Trophoblast cell (in vitro differentiated cells and primary cell): ENCODE results near the gene GPR173.

ENCODE experiments used
- DNase-seq, 2 donors: peaks; one replicate each; pipeline ENCODE4 v3.0.0-alpha.2; 2016
- H2AFZ ChIP-seq: 2 replicates; pipeline ENCODE4 v1.6.1; 2013; ENCODE audit warnings: low read length, moderate library complexity, mild to moderate bottlenecking; ENCODE audit not compliant: insufficient read depth, poor library complexity
- H2AK5ac ChIP-seq: 2 replicates; pipeline ENCODE4 v1.6.1; 2013; ENCODE audit warnings: mild to moderate bottlenecking, low read length
- H2BK120ac ChIP-seq: 2 replicates; pipeline ENCODE4 v1.6.1; 2013; ENCODE audit warnings: low read length, mild to moderate bottlenecking, moderate library complexity; ENCODE audit not compliant: insufficient read depth, poor library complexity
- H2BK12ac ChIP-seq: 2 replicates; pipeline ENCODE4 v1.6.1; 2013; ENCODE audit warnings: mild to moderate bottlenecking, low read length, moderate library complexity
- H2BK5ac ChIP-seq: 2 replicates; pipeline ENCODE4 v1.6.1; 2013; ENCODE audit warnings: low read length, low read depth, moderate library complexity, mild to moderate bottlenecking; ENCODE audit not compliant: poor library complexity
- H3K14ac ChIP-seq: 2 replicates; pipeline ENCODE4 v1.6.1; 2013; ENCODE audit warnings: mild to moderate bottlenecking, low read length
- H3K18ac ChIP-seq: 2 replicates; pipeline ENCODE4 v1.6.1; 2013; ENCODE audit warnings: mild to moderate bottlenecking, low read length
- H3K23ac ChIP-seq: 2 replicates; pipeline ENCODE4 v1.6.1; 2013; ENCODE audit warnings: low read length
- H3K27ac ChIP-seq: 2 replicates; pipeline ENCODE4 v1.5.1; 2013; ENCODE audit warnings: low read depth, mild to moderate bottlenecking, inconsistent platforms, low read length, moderate library complexity
- H3K27me3 ChIP-seq: 2 replicates; pipeline ENCODE4 v1.6.1; 2013; ENCODE audit warnings: inconsistent platforms, mild to moderate bottlenecking, low read length, moderate library complexity; ENCODE audit not compliant: insufficient read depth
- H3K36me3 ChIP-seq, 2 experiments: 1 replicate in 1 of 2; 2 replicates in 1 of 2; pipeline ENCODE4 v1.6.1; 2013; ENCODE audit warnings: low read length in 2 of 2, mild to moderate bottlenecking in 2 of 2, moderate library complexity in 1 of 2; ENCODE audit not compliant: insufficient read depth in 2 of 2, control insufficient read depth in 1 of 2
- H3K4ac ChIP-seq: 2 replicates; pipeline ENCODE4 v1.6.1; 2013; ENCODE audit warnings: low read depth, mild to moderate bottlenecking, low read length, moderate library complexity
- H3K4me1 ChIP-seq, 2 experiments: 1 replicate in 1 of 2; 2 replicates in 1 of 2; pipeline ENCODE4 v1.6.1; 2013; ENCODE audit warnings: low read length in 2 of 2, mild to moderate bottlenecking in 2 of 2, moderate library complexity in 1 of 2; ENCODE audit not compliant: insufficient read depth in 2 of 2, control insufficient read depth in 1 of 2
- H3K4me2 ChIP-seq: 2 replicates; pipeline ENCODE4 v1.6.1; 2013; ENCODE audit warnings: inconsistent platforms, mild to moderate bottlenecking, low read length, moderate library complexity
- H3K4me3 ChIP-seq: 2 replicates; pipeline ENCODE4 v1.5.1; 2013; ENCODE audit warnings: mild to moderate bottlenecking, low read depth, low read length, inconsistent platforms
- H3K79me1 ChIP-seq: one replicate; pipeline ENCODE4 v1.6.1; 2013; ENCODE audit warnings: low read length
- H3K79me2 ChIP-seq: 2 replicates; pipeline ENCODE4 v1.6.1; 2013; ENCODE audit warnings: low read length, mild to moderate bottlenecking; ENCODE audit not compliant: control insufficient read depth, insufficient read depth, poor library complexity
- H3K9ac ChIP-seq: 2 replicates; pipeline ENCODE4 v1.6.1; 2013; ENCODE audit warnings: mild to moderate bottlenecking, low read length
- H3K9me3 ChIP-seq: 2 replicates; pipeline ENCODE4 v1.6.1; 2013; ENCODE audit warnings: low read depth, mild to moderate bottlenecking, control low read depth, inconsistent platforms, low read length; ENCODE audit not compliant: insufficient read depth
- H4K12ac ChIP-seq: 2 replicates; pipeline ENCODE4 v1.6.1; 2013; ENCODE audit warnings: low read depth, mild to moderate bottlenecking, low read length, moderate library complexity
- H4K8ac ChIP-seq: 2 replicates; pipeline ENCODE4 v1.6.1; 2013; ENCODE audit warnings: low read depth, mild to moderate bottlenecking, low read length, moderate library complexity
- H4K91ac ChIP-seq: one replicate; pipeline ENCODE4 v1.6.1; 2013; ENCODE audit warnings: low read depth, mild to moderate bottlenecking, low read length, moderate library complexity
- WGBS: extraction: QIAGEN DNeasy Blood & Tissue Kit; methylation state at CpG from one replicate; pipeline ENCODE4 v1.1.7; 2013; ENCODE audit warnings: missing lambda C conversion rate; ENCODE audit not compliant: insufficient read length, insufficient coverage; ENCODE audit errors: extremely low coverage; 5-methylcytosine and 5-hydroxymethylcytosine counted together

Gene GPR173

DNA sequence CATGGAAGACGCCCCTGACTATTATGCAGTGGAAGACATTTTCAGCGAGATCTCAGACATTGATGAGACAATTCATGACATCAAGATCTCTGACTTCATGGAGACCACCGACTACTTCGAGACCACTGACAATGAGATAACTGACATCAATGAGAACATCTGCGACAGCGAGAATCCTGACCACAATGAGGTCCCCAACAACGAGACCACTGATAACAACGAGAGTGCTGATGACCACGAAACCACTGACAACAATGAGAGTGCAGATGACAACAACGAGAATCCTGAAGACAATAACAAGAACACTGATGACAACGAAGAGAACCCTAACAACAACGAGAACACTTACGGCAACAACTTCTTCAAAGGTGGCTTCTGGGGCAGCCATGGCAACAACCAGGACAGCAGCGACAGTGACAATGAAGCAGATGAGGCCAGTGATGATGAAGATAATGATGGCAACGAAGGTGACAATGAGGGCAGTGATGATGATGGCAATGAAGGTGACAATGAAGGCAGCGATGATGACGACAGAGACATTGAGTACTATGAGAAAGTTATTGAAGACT is 37.2 kb downstream of the GPR173 start:
- no peak overlapping the region for H4K91ac ChIP-seq
- H3K4ac ChIP-seq: no peak overlapping the region
- H3K27me3 ChIP-seq: no peaks in the 10 kb centered on the region
- H2BK12ac ChIP-seq: no peak overlapping the region
- no peak overlapping the region for H2BK5ac ChIP-seq
- no peak overlapping the region for H2BK120ac ChIP-seq
- H4K8ac ChIP-seq: no peak overlapping the region
- peaks cover 0 to 3% of the 10 kb centered on the region in 2 experiments for H3K4me1 ChIP-seq
- H4K12ac ChIP-seq: no peak overlapping the region
- H3K4me3 ChIP-seq: no peak overlapping the region
- H3K9me3 ChIP-seq: no peaks in the 10 kb centered on the region
- DNase-seq: no peak
- peaks cover 5% of the 10 kb centered on the region for H3K79me1 ChIP-seq
- WGBS: no CpG with 5 or more reads among the region's 17 CpGs
- peaks cover 15 to 25% of the 10 kb centered on the region in 2 experiments for H3K36me3 ChIP-seq
- no peak overlapping the region for H3K27ac ChIP-seq
- H3K4me2 ChIP-seq: no peak overlapping the region
- H3K79me2 ChIP-seq: peaks cover 3% of the 10 kb centered on the region
- H3K9ac ChIP-seq: no peak overlapping the region
- H2AFZ ChIP-seq: no peak overlapping the region
- H2AK5ac ChIP-seq: no peak overlapping the region
- no peak overlapping the region for H3K18ac ChIP-seq
- no peak overlapping the region for H3K23ac ChIP-seq
- no peak overlapping the region for H3K14ac ChIP-seq

DNA sequence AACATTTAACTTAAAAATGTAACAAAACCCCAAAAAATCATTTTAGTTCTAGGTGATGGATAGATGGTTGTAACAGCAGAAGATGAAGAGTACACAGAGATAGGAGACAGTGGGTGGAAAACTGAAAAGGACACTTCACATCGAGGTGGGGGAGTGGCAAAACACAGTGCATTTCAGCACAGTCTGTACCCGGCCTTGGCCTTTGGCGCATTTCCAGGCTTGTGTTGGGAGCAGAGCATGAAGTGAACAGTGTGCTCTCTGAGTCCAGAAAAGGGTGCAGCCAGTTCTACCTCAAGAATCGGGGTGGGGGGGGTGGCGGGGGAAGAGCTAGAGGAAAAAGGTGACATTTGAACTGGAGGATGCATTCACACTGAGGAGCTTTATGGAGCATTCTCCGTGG is 37.9 kb downstream of the GPR173 start:
- no peak overlapping the region for H2AK5ac ChIP-seq
- no peak overlapping the region for H2BK120ac ChIP-seq
- H2BK12ac ChIP-seq: no peak overlapping the region
- H3K36me3 ChIP-seq: peaks cover 15 to 25% of the 10 kb centered on the region in 2 experiments
- no peak overlapping the region for H2AFZ ChIP-seq
- H3K14ac ChIP-seq: no peak overlapping the region
- no peak overlapping the region for H4K12ac ChIP-seq
- H3K23ac ChIP-seq: no peak overlapping the region
- DNase-seq: no peak
- H3K9me3 ChIP-seq: no peaks in the 10 kb centered on the region
- H4K8ac ChIP-seq: no peak overlapping the region
- H3K27me3 ChIP-seq: no peaks in the 10 kb centered on the region
- H3K4ac ChIP-seq: no peak overlapping the region
- no peak overlapping the region for H2BK5ac ChIP-seq
- no peak overlapping the region for H3K9ac ChIP-seq
- H3K79me1 ChIP-seq: peaks cover 5% of the 10 kb centered on the region
- no CpG with 5 or more reads among the region's 6 CpGs for WGBS
- H4K91ac ChIP-seq: no peak overlapping the region
- peaks cover 0 to 3% of the 10 kb centered on the region in 2 experiments for H3K4me1 ChIP-seq
- peaks cover 3% of the 10 kb centered on the region for H3K79me2 ChIP-seq
- H3K27ac ChIP-seq: no peak overlapping the region
- no peak overlapping the region for H3K4me2 ChIP-seq
- H3K4me3 ChIP-seq: no peak overlapping the region
- H3K18ac ChIP-seq: no peak overlapping the region

DNA sequence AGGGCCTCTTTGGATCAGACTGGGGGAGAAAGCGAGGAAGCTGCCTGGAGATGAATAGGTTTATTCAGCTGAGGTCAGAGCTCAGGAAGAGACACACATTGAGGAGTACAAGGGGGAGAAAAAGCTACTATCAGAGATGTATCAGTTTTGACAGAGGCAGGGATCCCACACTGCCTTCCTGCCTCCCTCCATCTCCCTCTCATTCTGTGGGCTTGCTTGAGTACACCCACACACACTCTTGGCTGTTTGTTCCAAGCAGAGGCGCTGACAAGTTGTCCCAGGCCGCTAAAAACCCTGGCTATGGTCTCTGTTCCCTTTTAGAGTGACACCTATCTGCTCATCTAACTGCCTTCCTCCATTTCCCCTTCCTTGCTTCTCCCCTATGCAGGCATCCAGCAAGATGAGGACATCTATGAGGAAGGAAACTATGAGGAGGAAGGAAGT is 38.8 kb downstream of the GPR173 start:
- H3K4me3 ChIP-seq: no peak overlapping the region
- peaks cover 15 to 25% of the 10 kb centered on the region in 2 experiments for H3K36me3 ChIP-seq
- no peak overlapping the region for H3K23ac ChIP-seq
- no peak overlapping the region for H4K12ac ChIP-seq
- DNase-seq: peak in 1 of 2 donors; percentile 6
- H3K27ac ChIP-seq: no peak overlapping the region
- no peak overlapping the region for H2BK12ac ChIP-seq
- H3K4ac ChIP-seq: no peak overlapping the region
- no peak overlapping the region for H3K4me2 ChIP-seq
- H3K14ac ChIP-seq: no peak overlapping the region
- H3K4me1 ChIP-seq: peaks cover 0 to 3% of the 10 kb centered on the region in 2 experiments
- no peak overlapping the region for H4K8ac ChIP-seq
- H3K9me3 ChIP-seq: no peaks in the 10 kb centered on the region
- H2AK5ac ChIP-seq: no peak overlapping the region
- H3K79me1 ChIP-seq: peaks cover 3% of the 10 kb centered on the region
- no peak overlapping the region for H2BK120ac ChIP-seq
- H3K27me3 ChIP-seq: no peaks in the 10 kb centered on the region
- no peak overlapping the region for H3K18ac ChIP-seq
- no peak overlapping the region for H3K9ac ChIP-seq
- H2BK5ac ChIP-seq: no peak overlapping the region
- H4K91ac ChIP-seq: no peak overlapping the region
- WGBS: no CpG with 5 or more reads among the region's 3 CpGs
- H2AFZ ChIP-seq: no peak overlapping the region
- H3K79me2 ChIP-seq: peaks cover 3% of the 10 kb centered on the region

- Histone ChIP-seq H4K12ac (peak overlapping the region; percentile 74), H3K18ac (no peak overlapping the region), H3K4me3 (peak overlapping the region; percentile 62), H3K9ac (no peak overlapping the region), H2BK5ac (no peak overlapping the region), H4K8ac (peak overlapping the region; percentile 91), H3K27ac (no peak overlapping the region), H3K79me2 (no peaks in the 10 kb centered on the region), H2BK12ac (peak overlapping the region; percentile 4), H3K23ac (no peak overlapping the region), H2BK120ac (peak overlapping the region; percentile 11), H3K4me1 (no peaks in the 10 kb centered on the region), H3K4me2 (peak overlapping the region; percentile 80), H2AFZ (peak overlapping the region; percentile 70), H4K91ac (peak overlapping the region; percentile 39), H3K9me3 (no peaks in the 10 kb centered on the region), H2AK5ac (peak overlapping the region; percentile 49), H3K27me3 (no peaks in the 10 kb centered on the region), H3K79me1 (peaks cover 2% of the 10 kb centered on the region), H3K36me3 (peaks cover 15 to 25% of the 10 kb centered on the region in 2 experiments), H3K14ac (no peak overlapping the region), H3K4ac (no peak overlapping the region)
- DNase-seq: peak; percentile 91 to 92
- WGBS: no CpG with 5 or more reads among the region's 51 CpGs
These were observed 39.8 kb downstream of the GPR173 start for GRCh38 chrX:53088136-53088974.
